Endothelial cell (in vitro differentiated cells): ENCODE measurements around the gene CAND2. TPM values are rescaled to one million over a fixed set of nuclear protein-coding genes. Genes with fewer than 3 reads are reported as not detected.

ENCODE experiments used
- DNase-seq: peaks from one replicate; pipeline ENCODE4 v3.0.0; 2021; ENCODE audit warnings: low spot score
- H3K27ac Mint-ChIP-seq: one replicate; pipeline ENCODE4 v1.8.0; 2021; ENCODE audit warnings: mixed read lengths, inconsistent platforms; ENCODE audit not compliant: unreplicated experiment
- H3K27me3 Mint-ChIP-seq: one replicate; pipeline ENCODE4 v1.8.0; 2021; ENCODE audit warnings: mild to moderate bottlenecking, moderate library complexity, mixed read lengths, inconsistent platforms; ENCODE audit not compliant: unreplicated experiment
- H3K36me3 Mint-ChIP-seq: one replicate; pipeline ENCODE4 v1.8.0; 2021; ENCODE audit warnings: mild to moderate bottlenecking, low read depth, mixed read lengths, inconsistent platforms; ENCODE audit not compliant: unreplicated experiment
- H3K4me1 Mint-ChIP-seq: one replicate; pipeline ENCODE4 v1.8.0; 2021; ENCODE audit warnings: mild to moderate bottlenecking, mixed read lengths, inconsistent platforms; ENCODE audit not compliant: unreplicated experiment
- H3K4me3 Mint-ChIP-seq: one replicate; pipeline ENCODE4 v1.8.0; 2021; ENCODE audit warnings: mild to moderate bottlenecking, mixed read lengths, inconsistent platforms; ENCODE audit not compliant: unreplicated experiment
- H3K9me3 Mint-ChIP-seq: one replicate; pipeline ENCODE4 v1.8.0; 2021; ENCODE audit warnings: mixed read lengths, inconsistent platforms; ENCODE audit not compliant: unreplicated experiment
- CTCF ChIP-seq: fragments of 200-600 bp; sonication (generic); IDR thresholded peaks from one replicate; pipeline ENCODE4 v1.5.0; 2021; ENCODE audit warnings: antibody characterized with exemption; ENCODE audit not compliant: unreplicated experiment
- total RNA-seq: library from RNA; stranded (reverse); fragmentation: NEBNext Ultra II Directional; extraction: Animal tissue kit (Norgen Biotek cat#: 25700); gene quantifications from one replicate; pipeline ENCODE4 v1.2.1, GENCODE V29; 2021; ENCODE audit not compliant: unreplicated experiment

The CAND2 gene
- total RNA-seq, 1 donor from 2014 or later = 1.8 TPM

- H3K27ac Mint-ChIP-seq = no peak overlapping the region
- DNase-seq = no peak
- peaks cover 13% of the 10 kb centered on the region for H3K36me3 Mint-ChIP-seq
- no peak overlapping the region for H3K4me3 Mint-ChIP-seq
- H3K4me1 Mint-ChIP-seq = peaks cover 7% of the 10 kb centered on the region
- H3K9me3 Mint-ChIP-seq = peaks cover 10% of the 10 kb centered on the region
- peaks cover 5% of the 10 kb centered on the region for H3K27me3 Mint-ChIP-seq
- TF ChIP-seq CTCF = no peak
Observed at GRCh38 chr3:12866836-12867235, 70.4 kb downstream of the CAND2 start.

- H3K9me3 Mint-ChIP-seq = peaks cover 10% of the 10 kb centered on the region
- H3K27me3 Mint-ChIP-seq = peaks cover 4% of the 10 kb centered on the region
- peak; percentile 65 for TF ChIP-seq CTCF
- DNase-seq = peak; percentile 86
- H3K4me3 Mint-ChIP-seq = peak overlapping the region; percentile 75
- peak overlapping the region; percentile 75 for H3K27ac Mint-ChIP-seq
- H3K36me3 Mint-ChIP-seq = peaks cover 13% of the 10 kb centered on the region
- peaks cover 7% of the 10 kb centered on the region for H3K4me1 Mint-ChIP-seq
Observed at GRCh38 chr3:12868039-12869034, 71.9 kb downstream of the CAND2 start.

- H3K9me3 Mint-ChIP-seq = peaks cover 10% of the 10 kb centered on the region
- peaks cover 6% of the 10 kb centered on the region for H3K27me3 Mint-ChIP-seq
Observed at GRCh38 chr3:12869035-12869621, 72.6 kb downstream of the CAND2 start.

GRCh38 chr3:12870942-12871341 is 74.5 kb downstream of the CAND2 start:
- no peak for DNase-seq
- peaks cover 13% of the 10 kb centered on the region for H3K4me1 Mint-ChIP-seq
- no peak for TF ChIP-seq CTCF
- peaks cover 3% of the 10 kb centered on the region for H3K36me3 Mint-ChIP-seq
- no peak overlapping the region for H3K27ac Mint-ChIP-seq
- peaks cover 3% of the 10 kb centered on the region for H3K9me3 Mint-ChIP-seq
- H3K27me3 Mint-ChIP-seq = peaks cover 14% of the 10 kb centered on the region
- H3K4me3 Mint-ChIP-seq = no peak overlapping the region

More at GRCh38 chr3:12869035-12869621, 72.6 kb downstream of the CAND2 start:
- Mint-ChIP-seq H3K4me1 (peaks cover 7% of the 10 kb centered on the region), H3K27ac (no peak overlapping the region), H3K36me3 (peaks cover 13% of the 10 kb centered on the region), H3K4me3 (no peak overlapping the region)
- peak; percentile 79 for DNase-seq
- no peak for TF ChIP-seq CTCF
